Measurements from ENCODE around the gene PARL.

The PARL gene

DNA sequence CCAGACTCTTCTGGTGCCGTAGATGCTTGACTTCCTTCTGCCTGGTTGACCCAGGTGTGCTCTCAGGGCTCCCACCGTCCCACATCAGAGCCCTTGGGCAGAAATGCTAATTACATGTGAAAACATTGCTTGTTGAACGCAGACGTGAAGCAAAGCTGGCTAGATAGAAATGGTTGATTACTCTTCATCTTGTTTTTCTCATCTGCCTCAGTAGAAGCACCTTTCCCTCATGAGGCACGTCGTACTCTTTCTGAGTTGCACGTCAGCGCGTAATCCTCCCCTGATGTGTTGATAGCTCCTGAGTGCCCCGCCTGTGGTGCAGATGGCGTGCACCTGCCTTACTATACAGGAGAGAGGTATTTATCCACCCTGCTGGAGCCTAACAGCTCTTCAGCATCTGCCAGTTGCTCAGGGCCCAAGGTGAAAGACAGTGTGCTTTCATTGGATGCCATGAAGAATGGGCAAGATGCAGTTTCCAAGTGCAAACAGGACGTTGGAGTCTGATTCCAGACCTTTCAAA is 77.4 kb downstream of the PARL start:
- H3K36me3 ChIP-seq (replicated peaks; ENCODE audit: insufficient read depth, low read length), result peaks cover 25% of the 10 kb centered on the region
- H2AFZ ChIP-seq (ENCODE audit: low read length), result no peak overlapping the region
- no peaks in the 10 kb centered on the region for H4K20me1 ChIP-seq (ENCODE audit: insufficient read depth, low read length)
- no peaks in the 10 kb centered on the region for H3K4me1 ChIP-seq (ENCODE audit: low read length)
- H3K27ac ChIP-seq (ENCODE audit: low read length), result no peak overlapping the region
- DNase-seq, result no peak
- no peak overlapping the region for H3K4me2 ChIP-seq (ENCODE audit: low read depth, low read length)
- H3K27me3 ChIP-seq (replicated peaks; ENCODE audit: insufficient read depth, low read length), result no peaks in the 10 kb centered on the region
- no peaks in the 10 kb centered on the region for H3K79me2 ChIP-seq (ENCODE audit: low read length)
- TF ChIP-seq EZH2phosphoT487 (IDR thresholded peaks at IDR 0.05; ENCODE audit: low read length), result no peak
- no peak for TF ChIP-seq EZH2 (optimal IDR thresholded peaks at IDR 0.05; ENCODE audit: low read depth, low read length)
- TF ChIP-seq, protein P1, sequence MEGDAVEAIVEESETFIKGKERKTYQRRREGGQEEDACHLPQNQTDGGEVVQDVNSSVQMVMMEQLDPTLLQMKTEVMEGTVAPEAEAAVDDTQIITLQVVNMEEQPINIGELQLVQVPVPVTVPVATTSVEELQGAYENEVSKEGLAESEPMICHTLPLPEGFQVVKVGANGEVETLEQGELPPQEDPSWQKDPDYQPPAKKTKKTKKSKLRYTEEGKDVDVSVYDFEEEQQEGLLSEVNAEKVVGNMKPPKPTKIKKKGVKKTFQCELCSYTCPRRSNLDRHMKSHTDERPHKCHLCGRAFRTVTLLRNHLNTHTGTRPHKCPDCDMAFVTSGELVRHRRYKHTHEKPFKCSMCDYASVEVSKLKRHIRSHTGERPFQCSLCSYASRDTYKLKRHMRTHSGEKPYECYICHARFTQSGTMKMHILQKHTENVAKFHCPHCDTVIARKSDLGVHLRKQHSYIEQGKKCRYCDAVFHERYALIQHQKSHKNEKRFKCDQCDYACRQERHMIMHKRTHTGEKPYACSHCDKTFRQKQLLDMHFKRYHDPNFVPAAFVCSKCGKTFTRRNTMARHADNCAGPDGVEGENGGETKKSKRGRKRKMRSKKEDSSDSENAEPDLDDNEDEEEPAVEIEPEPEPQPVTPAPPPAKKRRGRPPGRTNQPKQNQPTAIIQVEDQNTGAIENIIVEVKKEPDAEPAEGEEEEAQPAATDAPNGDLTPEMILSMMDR (IDR thresholded peaks at IDR 0.05; ENCODE audit: low read length), result no peak
- H3K9me3 ChIP-seq (replicated peaks; ENCODE audit: insufficient read depth, low read length), result no peaks in the 10 kb centered on the region
- no peak overlapping the region for H3K9ac ChIP-seq (ENCODE audit: low read length)
- H3K9me2 ChIP-seq (replicated peaks; ENCODE audit: insufficient read depth, low read length), result no peaks in the 10 kb centered on the region
- no peak overlapping the region for H3K4me3 ChIP-seq (ENCODE audit: low read length)
- H3F3A ChIP-seq (ENCODE audit: insufficient read depth, low read length), result no peaks in the 10 kb centered on the region

DNA sequence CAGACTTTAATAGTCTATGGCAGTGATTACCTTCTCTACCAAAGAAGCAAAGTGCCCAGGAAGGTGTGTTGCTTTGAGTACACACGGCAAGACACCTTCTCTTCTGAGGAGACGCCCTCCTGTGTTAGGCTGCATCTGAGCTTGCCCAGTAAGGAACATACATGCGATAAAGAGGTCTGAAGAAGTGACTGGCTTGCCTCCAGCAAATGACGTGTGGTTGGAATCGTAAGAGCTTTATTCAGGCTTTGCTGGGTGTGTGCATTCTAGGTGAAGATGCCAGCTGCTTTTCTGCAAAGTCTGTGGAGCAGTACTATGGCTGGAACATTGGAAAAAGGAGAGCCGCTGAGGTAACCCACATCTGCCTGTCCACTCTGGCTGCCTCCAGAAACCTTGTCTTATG is 81.7 kb downstream of the PARL start:
- TF ChIP-seq EZH2phosphoT487 (IDR thresholded peaks at IDR 0.05; ENCODE audit: low read length) (no peak), EZH2 (optimal IDR thresholded peaks at IDR 0.05; ENCODE audit: low read depth, low read length) (no peak)
- TF ChIP-seq, protein P1 (IDR thresholded peaks at IDR 0.05; ENCODE audit: low read length), result no peak
- Histone ChIP-seq H3F3A (ENCODE audit: insufficient read depth, low read length) (peaks cover 14% of the 10 kb centered on the region), H3K36me3 (replicated peaks; ENCODE audit: insufficient read depth, low read length) (peaks cover 21% of the 10 kb centered on the region), H3K4me3 (ENCODE audit: low read length) (no peak overlapping the region), H3K9me2 (replicated peaks; ENCODE audit: insufficient read depth, low read length) (no peaks in the 10 kb centered on the region), H3K27me3 (replicated peaks; ENCODE audit: insufficient read depth, low read length) (no peaks in the 10 kb centered on the region), H3K79me2 (ENCODE audit: low read length) (no peaks in the 10 kb centered on the region), H3K9me3 (replicated peaks; ENCODE audit: insufficient read depth, low read length) (no peaks in the 10 kb centered on the region), H3K4me1 (ENCODE audit: low read length) (peaks cover 27% of the 10 kb centered on the region), H3K4me2 (ENCODE audit: low read depth, low read length) (no peak overlapping the region), H4K20me1 (ENCODE audit: insufficient read depth, low read length) (no peaks in the 10 kb centered on the region), H3K27ac (ENCODE audit: low read length) (no peak overlapping the region), H3K9ac (ENCODE audit: low read length) (no peak overlapping the region), H2AFZ (ENCODE audit: low read length) (no peak overlapping the region)
- DNase-seq, result no peak

DNA sequence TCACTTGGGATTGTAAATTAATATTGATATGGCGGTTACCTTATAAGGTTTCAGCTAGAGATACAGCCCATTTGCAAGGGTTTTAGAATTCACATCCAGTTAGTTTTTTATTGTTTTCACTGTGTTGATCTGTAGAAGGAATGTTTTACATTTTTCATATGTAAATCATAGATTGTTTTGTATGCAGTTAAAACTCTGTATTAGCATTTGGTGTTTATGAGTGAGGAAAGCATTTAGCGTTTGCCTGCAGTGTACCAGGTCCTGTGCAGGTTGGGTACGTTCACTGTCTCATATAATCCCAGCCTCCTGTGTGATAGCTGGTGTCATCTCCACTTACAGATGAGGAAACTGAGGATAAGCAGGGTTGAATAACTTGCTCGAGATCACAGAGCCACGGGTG is 83.1 kb downstream of the PARL start:
- no peaks in the 10 kb centered on the region for H3K27me3 ChIP-seq (replicated peaks; ENCODE audit: insufficient read depth, low read length)
- no peak overlapping the region for H3K4me2 ChIP-seq (ENCODE audit: low read depth, low read length)
- peaks cover 14% of the 10 kb centered on the region for H3F3A ChIP-seq (ENCODE audit: insufficient read depth, low read length)
- H3K79me2 ChIP-seq (ENCODE audit: low read length), result no peaks in the 10 kb centered on the region
- H4K20me1 ChIP-seq (ENCODE audit: insufficient read depth, low read length), result no peaks in the 10 kb centered on the region
- DNase-seq, result no peak
- no peaks in the 10 kb centered on the region for H3K9me2 ChIP-seq (replicated peaks; ENCODE audit: insufficient read depth, low read length)
- TF ChIP-seq, protein P1 (IDR thresholded peaks at IDR 0.05; ENCODE audit: low read length), result no peak
- no peak for TF ChIP-seq EZH2 (optimal IDR thresholded peaks at IDR 0.05; ENCODE audit: low read depth, low read length)
- no peak for TF ChIP-seq EZH2phosphoT487 (IDR thresholded peaks at IDR 0.05; ENCODE audit: low read length)
- H2AFZ ChIP-seq (ENCODE audit: low read length), result no peak overlapping the region
- H3K27ac ChIP-seq (ENCODE audit: low read length), result no peak overlapping the region
- H3K36me3 ChIP-seq (replicated peaks; ENCODE audit: insufficient read depth, low read length), result peaks cover 17% of the 10 kb centered on the region
- H3K9me3 ChIP-seq (replicated peaks; ENCODE audit: insufficient read depth, low read length), result no peaks in the 10 kb centered on the region
- H3K4me3 ChIP-seq (ENCODE audit: low read length), result no peak overlapping the region
- no peak overlapping the region for H3K9ac ChIP-seq (ENCODE audit: low read length)
- peaks cover 27% of the 10 kb centered on the region for H3K4me1 ChIP-seq (ENCODE audit: low read length)

Measured in MM.1S (cell line).